Stomach smooth muscle (tissue), 2 donors: ENCODE results near the gene C2orf81.
"Not testable (repeated sequence)": the region's sequence is repeated elsewhere in the genome, so short reads cannot be mapped to it uniquely, and the experiment has no call there.

ENCODE experiments used
- H3K27ac ChIP-seq: one replicate; pipeline ENCODE4 v1.7.0; 2013; ENCODE audit warnings: mild to moderate bottlenecking, low read length, inconsistent platforms
- H3K27me3 ChIP-seq, 2 donors: one replicate each; pipeline ENCODE4 v1.7.0; 2013; ENCODE audit warnings: low read length in 2 of 2; ENCODE audit not compliant: insufficient read depth in 2 of 2, control insufficient read depth in 1 of 2
- H3K36me3 ChIP-seq, 2 donors: one replicate each; pipeline ENCODE4 v1.7.0; 2013; ENCODE audit warnings: low read length in 2 of 2; ENCODE audit not compliant: control insufficient read depth in 2 of 2, insufficient read depth in 2 of 2
- H3K4me1 ChIP-seq: one replicate; pipeline ENCODE4 v1.7.0; 2013; ENCODE audit warnings: low read length; ENCODE audit not compliant: control insufficient read depth, insufficient read depth
- H3K4me3 ChIP-seq, 2 donors: one replicate each; pipeline ENCODE4 v1.7.0; 2013; ENCODE audit warnings: low read length in 2 of 2
- H3K9ac ChIP-seq, 2 donors: one replicate each; pipeline ENCODE4 v1.7.0; 2013; ENCODE audit warnings: low read length in 2 of 2, mild to moderate bottlenecking in 1 of 2
- H3K9me3 ChIP-seq, 2 donors: one replicate each; pipeline ENCODE4 v1.7.0; 2013; ENCODE audit warnings: low read length in 2 of 2; ENCODE audit not compliant: control insufficient read depth in 2 of 2
- donor health status: healthy.
- donor health status: Pancreatic carcinoma.

Gene C2orf81

DNA sequence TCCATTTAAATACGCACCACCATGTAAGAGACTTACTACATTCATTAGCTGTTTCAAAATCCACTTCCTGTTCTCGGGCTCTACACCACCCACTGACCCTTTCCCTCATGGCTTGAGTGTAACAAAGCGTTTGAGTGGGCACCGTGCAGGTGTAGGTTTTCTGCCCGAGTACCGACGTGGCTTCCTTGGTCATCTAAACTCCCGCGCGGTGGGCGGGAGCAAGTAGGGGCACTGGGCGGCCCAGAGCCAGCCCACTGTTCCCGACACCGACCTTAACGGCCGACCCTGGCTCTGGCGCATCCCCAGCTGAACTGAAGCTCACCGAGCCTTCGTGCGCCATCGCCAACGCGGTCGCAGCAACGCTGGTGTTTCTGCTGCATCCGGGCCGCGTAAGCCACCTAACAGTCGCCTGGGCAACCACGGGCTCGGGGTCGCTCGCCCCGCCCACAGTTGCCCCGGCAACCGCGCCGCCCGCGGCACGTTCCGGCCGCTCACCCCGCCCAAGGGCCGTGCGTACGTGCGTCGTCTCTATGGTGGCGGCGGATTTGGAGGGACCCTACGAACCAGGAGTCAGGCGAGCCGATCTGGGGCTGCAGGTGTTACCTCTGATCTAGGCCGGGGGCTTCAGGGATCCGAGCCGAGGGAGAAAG, at the start of gene C2orf81, which contains the start of gene WDR54:
TSS of gene C2orf81 (minus strand) at position 399 of the 650 bp plus-strand sequence. CDS start at position 340, 59 bp downstream.
TSS of gene WDR54 (plus strand) at position 510 of the 650 bp plus-strand sequence. CDS start 424 bp downstream, outside the sequence.
- peak within 1 kb of the TSS; percentile 41 for H3K27ac ChIP-seq
- H3K27me3 ChIP-seq: no peaks in the 10 kb centered on the region
- peaks cover 16% of the 10 kb centered on the region for H3K4me1 ChIP-seq
- H3K36me3 ChIP-seq: peaks cover 0 to 5% of the 10 kb centered on the region in 2 donors
- peak within 1 kb of the TSS; percentile 70 to 71 for H3K9ac ChIP-seq
- peak within 1 kb of the TSS; percentile 86 to 87 for H3K4me3 ChIP-seq
- no peaks in the 10 kb centered on the region for H3K9me3 ChIP-seq

DNA sequence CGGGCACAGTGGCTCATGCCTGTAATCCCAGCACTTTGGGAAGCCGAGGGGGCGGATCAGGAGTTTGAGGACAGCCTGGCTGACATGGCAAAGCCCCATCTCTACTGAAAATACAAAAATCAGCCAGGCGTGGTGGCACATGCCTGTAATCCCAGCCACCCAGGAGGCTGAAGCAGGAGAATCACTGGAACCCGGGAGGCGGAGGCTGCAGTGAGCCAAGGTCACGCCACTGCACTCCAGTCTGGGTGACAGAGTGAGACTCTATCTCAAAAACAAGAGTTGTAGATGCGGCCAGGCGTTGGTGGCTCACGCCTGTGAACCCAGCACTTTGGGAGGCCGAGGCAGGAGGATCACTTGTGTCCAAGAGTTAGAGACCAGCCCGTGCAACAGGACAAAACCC, 49.3 kb upstream of the C2orf81 start:
- not testable (repeated sequence) for H3K4me3 ChIP-seq, H3K27ac ChIP-seq, H3K9ac ChIP-seq, H3K27me3 ChIP-seq, H3K9me3 ChIP-seq
- peaks cover 12 to 16% of the 10 kb centered on the region in 2 donors for H3K36me3 ChIP-seq
- peaks cover 26% of the 10 kb centered on the region for H3K4me1 ChIP-seq

DNA sequence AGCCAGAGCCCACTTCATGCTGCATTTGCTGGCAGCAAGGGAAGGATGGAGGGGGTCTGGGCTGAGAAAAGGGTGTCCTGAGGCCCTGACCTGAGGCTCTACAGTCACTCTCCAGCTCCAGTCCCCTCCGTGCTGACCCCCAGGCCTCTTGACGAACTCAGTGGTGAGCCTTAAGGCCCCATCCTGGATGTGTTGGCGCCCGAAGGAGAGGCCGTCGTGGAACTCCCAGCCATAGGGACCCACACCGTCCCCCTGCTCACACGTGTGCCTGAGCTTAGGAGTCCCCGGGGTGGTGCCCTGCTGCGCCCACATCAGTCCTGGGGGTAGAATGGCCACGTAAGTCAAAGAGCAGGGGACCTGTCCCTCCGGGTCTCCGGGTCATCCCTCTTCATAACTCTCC, 43.0 kb upstream of the C2orf81 start:
- H3K9ac ChIP-seq: peak overlapping the region; percentile 83 to 85
- H3K27me3 ChIP-seq: no peaks in the 10 kb centered on the region
- H3K4me1 ChIP-seq: peaks cover 15% of the 10 kb centered on the region
- H3K36me3 ChIP-seq: peaks cover 5 to 17% of the 10 kb centered on the region in 2 donors
- H3K27ac ChIP-seq: peak overlapping the region; percentile 62
- no peaks in the 10 kb centered on the region for H3K9me3 ChIP-seq
- H3K4me3 ChIP-seq: peak overlapping the region; percentile 85 to 87

DNA sequence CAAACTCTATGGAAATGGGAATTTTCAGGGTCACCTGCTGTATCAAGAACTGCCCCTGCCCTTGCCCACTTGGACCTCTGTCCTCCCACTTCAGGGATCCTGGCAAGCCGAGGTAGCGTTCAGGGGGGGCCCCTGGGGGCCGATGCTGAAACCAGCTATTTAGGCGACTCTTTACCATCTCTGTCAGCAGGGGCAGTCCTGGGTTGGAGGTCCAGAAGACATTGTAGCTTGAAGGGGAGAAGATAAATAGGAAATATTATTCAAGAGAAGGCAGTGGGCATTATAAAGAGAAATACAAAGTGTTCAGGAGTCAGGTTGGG, 41.3 kb upstream of the C2orf81 start:
- H3K4me1 ChIP-seq: peaks cover 23% of the 10 kb centered on the region
- H3K27me3 ChIP-seq: no peaks in the 10 kb centered on the region
- no peak overlapping the region for H3K4me3 ChIP-seq
- H3K27ac ChIP-seq: no peak overlapping the region
- H3K9me3 ChIP-seq: no peaks in the 10 kb centered on the region
- peaks cover 5 to 17% of the 10 kb centered on the region in 2 donors for H3K36me3 ChIP-seq
- no peak overlapping the region for H3K9ac ChIP-seq

DNA sequence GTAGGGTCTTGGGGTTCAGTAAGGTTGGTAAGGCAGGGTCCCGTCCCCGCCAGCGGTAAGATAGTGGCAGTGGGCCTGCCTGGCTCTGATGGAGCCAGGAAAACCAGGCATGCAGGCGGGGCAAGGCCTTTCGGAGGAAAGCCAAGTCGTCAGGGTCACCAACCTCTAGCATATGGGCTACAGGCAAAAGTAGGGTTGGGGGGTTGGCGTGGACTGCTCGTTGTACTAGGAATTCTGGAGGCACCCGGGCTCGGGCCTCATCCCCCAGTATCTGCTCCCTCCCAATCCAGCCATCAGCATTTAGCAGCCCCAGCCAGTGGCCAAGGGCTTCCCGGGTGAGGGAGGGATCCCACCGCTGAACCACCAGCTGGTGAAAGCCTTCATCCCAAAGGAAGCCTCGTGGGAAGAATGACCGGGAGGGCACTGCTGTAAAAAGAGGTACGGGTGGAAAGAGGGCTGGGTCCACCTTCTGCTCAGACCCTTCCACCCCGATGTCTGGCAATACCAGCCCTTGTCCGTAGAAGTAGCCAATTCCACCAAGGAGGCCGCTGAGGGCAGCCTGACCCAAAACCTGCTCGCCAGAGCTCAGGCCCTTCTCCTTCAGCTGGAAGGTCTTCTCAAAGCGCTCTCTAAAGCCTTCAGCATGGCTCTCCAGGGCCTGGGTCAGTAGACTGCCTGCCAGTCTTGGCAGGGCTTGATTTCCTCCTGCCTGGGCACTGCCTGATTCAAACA, 40.8 kb upstream of the C2orf81 start:
- Histone ChIP-seq H3K9me3 (no peaks in the 10 kb centered on the region), H3K4me3 (no peak overlapping the region), H3K27ac (no peak overlapping the region), H3K4me1 (peaks cover 27% of the 10 kb centered on the region), H3K9ac (no peak overlapping the region), H3K36me3 (peaks cover 5 to 17% of the 10 kb centered on the region in 2 donors), H3K27me3 (no peaks in the 10 kb centered on the region)

DNA sequence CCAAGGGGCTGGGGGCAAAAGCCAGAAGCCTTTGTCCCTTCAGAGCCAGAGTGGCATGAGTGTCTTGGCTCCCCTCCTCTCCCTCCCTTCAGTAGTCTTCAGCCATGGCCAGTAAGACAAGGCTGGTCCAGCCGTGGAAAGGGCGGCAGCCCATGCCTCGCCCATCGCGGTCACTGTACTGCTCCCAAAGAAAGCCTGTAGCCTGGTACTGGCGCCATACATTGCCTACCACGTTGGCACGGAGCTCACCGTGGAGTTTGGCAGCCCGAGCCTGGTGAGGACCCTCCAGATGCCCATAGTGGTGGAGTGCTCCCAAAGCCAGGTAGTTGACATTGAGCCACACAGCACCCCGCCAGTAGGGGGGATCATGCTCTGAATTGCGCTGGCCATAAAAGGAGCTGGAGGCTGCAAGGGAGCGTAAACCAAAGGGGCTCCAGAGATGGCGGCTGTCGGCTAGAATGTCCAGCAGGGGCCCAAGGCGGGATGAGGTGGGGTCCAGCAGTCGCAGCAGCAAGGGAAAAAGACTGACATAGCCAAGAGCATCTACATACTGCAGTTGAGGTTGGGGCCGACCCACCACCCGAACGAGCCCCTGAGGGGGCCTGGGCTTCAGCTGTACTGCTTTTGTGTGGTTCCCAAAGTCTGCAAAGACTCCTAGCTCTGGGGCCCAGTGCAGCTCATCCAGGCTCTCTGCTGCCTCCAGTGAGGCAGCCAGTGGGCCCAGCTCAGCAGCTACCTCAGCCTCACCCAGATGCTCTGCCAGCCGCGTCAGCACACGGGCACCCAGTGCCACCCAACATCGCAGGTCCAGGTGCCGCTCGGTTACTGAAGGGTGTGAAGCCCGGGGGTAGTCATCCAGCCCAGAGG, 40.0 kb upstream of the C2orf81 start:
- no peaks in the 10 kb centered on the region for H3K27me3 ChIP-seq
- no peak overlapping the region for H3K4me3 ChIP-seq
- no peaks in the 10 kb centered on the region for H3K9me3 ChIP-seq
- H3K4me1 ChIP-seq: peaks cover 34% of the 10 kb centered on the region
- H3K9ac ChIP-seq: no peak overlapping the region
- no peak overlapping the region for H3K27ac ChIP-seq
- peaks cover 5 to 17% of the 10 kb centered on the region in 2 donors for H3K36me3 ChIP-seq

DNA sequence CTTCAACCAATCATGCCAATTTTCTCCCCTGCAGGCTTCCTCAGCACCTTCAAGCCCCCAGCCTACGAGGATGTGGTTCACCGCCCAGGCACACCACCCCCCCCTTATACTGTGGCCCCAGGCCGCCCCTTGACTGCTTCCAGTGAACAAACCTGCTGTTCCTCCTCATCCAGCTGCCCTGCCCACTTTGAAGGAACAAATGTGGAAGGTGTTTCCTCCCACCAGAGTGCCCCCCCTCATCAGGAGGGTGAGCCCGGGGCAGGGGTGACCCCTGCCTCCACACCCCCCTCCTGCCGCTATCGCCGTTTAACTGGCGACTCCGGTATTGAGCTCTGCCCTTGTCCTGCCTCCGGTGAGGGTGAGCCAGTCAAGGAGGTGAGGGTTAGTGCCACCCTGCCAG, 38.8 kb upstream of the C2orf81 start:
- not testable (repeated sequence) for H3K27ac ChIP-seq, H3K27me3 ChIP-seq, H3K4me3 ChIP-seq, H3K9ac ChIP-seq, H3K9me3 ChIP-seq
- H3K4me1 ChIP-seq: peaks cover 41% of the 10 kb centered on the region
- H3K36me3 ChIP-seq: peaks cover 5 to 17% of the 10 kb centered on the region in 2 donors

DNA sequence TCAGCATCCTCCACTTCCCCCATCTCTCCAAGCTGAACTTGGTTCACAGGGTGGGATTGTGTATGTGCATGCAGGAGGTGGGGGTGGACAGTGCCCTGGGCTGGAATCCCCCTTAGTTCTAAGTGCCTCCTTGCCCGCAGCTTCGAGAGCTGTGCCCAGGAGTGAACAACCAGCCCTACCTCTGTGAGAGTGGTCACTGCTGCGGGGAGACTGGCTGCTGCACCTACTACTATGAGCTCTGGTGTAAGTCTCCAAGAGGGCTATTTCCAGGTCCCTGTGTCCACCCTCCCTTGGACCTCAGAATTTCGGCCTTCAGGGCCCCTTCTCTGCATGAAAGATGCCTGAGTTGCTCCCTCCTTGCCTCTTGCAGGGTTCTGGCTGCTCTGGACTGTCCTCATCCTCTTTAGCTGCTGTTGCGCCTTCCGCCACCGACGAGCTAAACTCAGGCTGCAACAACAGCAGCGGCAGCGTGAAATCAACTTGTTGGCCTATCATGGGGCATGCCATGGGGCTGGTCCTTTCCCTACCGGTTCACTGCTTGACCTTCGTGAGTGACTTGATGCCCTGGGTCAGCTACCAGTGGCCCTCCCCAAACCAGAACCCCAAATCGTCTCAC, 38.2 kb upstream of the C2orf81 start:
- H3K27ac ChIP-seq, H3K4me3 ChIP-seq, H3K9me3 ChIP-seq, H3K27me3 ChIP-seq, H3K9ac ChIP-seq: not testable (repeated sequence)
- Histone ChIP-seq H3K36me3 (peaks cover 5 to 17% of the 10 kb centered on the region in 2 donors), H3K4me1 (peaks cover 42% of the 10 kb centered on the region)

DNA sequence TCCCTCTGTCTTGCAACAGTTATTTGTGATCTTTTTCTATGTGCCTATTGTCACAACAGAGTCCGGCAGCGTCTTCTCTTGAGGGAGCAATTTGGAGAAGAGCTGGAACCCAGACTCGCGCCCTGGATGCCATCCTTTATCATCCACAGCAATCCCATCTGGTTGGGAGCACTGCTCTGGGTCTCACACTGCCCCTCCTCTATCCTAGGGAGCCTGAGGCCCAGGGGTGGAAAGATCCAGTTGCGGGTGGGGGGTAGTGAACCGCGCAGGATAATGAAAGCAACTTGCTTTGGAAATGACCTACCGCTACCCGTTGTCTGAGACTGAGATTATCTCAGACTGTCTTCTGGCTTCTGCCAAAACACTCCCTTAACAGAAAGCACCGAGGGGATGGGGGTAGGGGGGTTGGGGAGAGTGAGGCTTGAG, 37.5 kb upstream of the C2orf81 start:
- Histone ChIP-seq H3K27ac (peak overlapping the region; percentile 95), H3K4me1 (peaks cover 40% of the 10 kb centered on the region), H3K9ac (peak overlapping the region; percentile 85 to 91)

More for the DNA sequence above, 37.5 kb upstream of the C2orf81 start:
- no peaks in the 10 kb centered on the region for H3K9me3 ChIP-seq
- no peaks in the 10 kb centered on the region for H3K27me3 ChIP-seq
- H3K36me3 ChIP-seq: peaks cover 5 to 17% of the 10 kb centered on the region in 2 donors
- peak overlapping the region; percentile 94 to 95 for H3K4me3 ChIP-seq
